IMR-90 (cell line): ENCODE measurements around the gene PCBP3.

ENCODE experiments used
- MXI1 ChIP-seq: IDR thresholded peaks from 2 replicates; pipeline ENCODE4 v1.6.1; 2012; ENCODE audit warnings: low read depth, mild to moderate bottlenecking, low read length, moderate library complexity, borderline replicate concordance
- POLR2A ChIP-seq: IDR thresholded peaks from 2 replicates; pipeline ENCODE4 v1.6.1; 2012; ENCODE audit warnings: mild to moderate bottlenecking, low read depth, low read length
- RAD21 ChIP-seq: IDR thresholded peaks from 2 replicates; pipeline ENCODE4 v1.6.1; 2012; ENCODE audit warnings: low read length, improper control_type of control experiment
- RFX5 ChIP-seq: IDR thresholded peaks from 2 replicates; pipeline ENCODE4 v1.8.0; 2012; ENCODE audit warnings: low read depth, mild to moderate bottlenecking, low read length, moderate library complexity
- TF ChIP-seq, protein P1 (sequence below): conservative IDR thresholded peaks from 2 replicates; pipeline ENCODE4 v1.5.1; 2012; ENCODE audit warnings: mild to moderate bottlenecking, low read depth, low read length, improper control_type of control experiment

DNA sequence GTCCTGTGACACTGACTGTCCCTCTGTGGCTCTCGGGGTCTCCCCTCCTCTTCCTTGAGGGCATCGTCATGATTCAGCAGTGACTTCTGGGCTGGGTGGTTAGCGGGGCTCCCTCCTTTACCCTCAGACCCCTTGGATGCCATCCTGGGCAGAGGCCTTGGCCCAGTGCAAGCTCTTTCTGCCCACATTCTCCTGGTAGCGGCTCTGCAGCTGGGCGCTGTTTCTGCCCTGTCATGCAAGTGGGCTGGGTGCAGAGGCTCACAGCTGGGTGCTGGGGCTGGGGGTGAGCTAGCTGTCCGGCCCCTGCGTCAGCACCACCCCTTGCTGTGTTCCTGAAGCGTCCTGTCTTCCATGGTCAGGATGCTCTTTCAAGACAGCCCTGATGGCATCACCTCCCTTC, 158.5 kb downstream of the PCBP3 start:
- TF ChIP-seq, protein P1, sequence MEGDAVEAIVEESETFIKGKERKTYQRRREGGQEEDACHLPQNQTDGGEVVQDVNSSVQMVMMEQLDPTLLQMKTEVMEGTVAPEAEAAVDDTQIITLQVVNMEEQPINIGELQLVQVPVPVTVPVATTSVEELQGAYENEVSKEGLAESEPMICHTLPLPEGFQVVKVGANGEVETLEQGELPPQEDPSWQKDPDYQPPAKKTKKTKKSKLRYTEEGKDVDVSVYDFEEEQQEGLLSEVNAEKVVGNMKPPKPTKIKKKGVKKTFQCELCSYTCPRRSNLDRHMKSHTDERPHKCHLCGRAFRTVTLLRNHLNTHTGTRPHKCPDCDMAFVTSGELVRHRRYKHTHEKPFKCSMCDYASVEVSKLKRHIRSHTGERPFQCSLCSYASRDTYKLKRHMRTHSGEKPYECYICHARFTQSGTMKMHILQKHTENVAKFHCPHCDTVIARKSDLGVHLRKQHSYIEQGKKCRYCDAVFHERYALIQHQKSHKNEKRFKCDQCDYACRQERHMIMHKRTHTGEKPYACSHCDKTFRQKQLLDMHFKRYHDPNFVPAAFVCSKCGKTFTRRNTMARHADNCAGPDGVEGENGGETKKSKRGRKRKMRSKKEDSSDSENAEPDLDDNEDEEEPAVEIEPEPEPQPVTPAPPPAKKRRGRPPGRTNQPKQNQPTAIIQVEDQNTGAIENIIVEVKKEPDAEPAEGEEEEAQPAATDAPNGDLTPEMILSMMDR = no peak
- no peak for TF ChIP-seq POLR2A
- no peak for TF ChIP-seq MXI1
- no peak for TF ChIP-seq RAD21
- no peak for TF ChIP-seq RFX5
